ENCODE measurements around the gene PAX8. TPM values are rescaled to one million over a fixed set of nuclear protein-coding genes. Genes with fewer than 3 reads are reported as not detected.

The PAX8 gene
- total and polyA plus RNA-seq, 2 of the 13 experiments (the other 11 are each of a cell fraction or from before 2014, with no cell fraction given) = 1.5 to 8.8 TPM

DNA sequence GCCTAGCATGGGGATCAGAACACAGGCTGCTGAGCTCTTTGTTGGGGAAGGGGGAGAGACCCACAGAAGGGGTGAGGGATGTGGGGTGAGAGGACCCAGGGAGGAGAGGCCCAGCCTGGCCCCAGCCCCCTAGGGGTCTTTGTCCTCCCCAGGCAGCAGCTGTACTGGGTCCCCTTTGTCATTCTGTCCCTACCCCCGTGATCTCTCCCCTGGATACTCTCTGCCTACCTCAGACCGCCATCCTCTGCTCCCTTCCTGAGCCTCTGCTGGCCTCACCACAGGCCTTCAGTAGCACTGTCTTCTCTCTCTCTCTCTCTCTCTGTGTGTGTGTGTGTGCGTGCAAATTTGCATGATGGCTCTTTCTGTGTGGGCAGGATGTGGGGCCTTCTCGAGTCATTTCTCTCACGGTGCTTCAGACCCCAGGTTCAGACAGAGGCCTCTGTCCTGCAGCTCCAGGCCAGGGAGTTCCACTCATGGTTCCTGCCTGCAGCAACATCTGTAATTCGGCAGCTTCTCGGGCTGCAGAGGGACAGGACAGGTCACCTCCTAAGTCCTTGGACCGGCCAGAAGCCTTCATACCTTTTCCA lies 103.6 kb downstream of the PAX8 start (continued):
- TF ChIP-seq, protein P1, sequence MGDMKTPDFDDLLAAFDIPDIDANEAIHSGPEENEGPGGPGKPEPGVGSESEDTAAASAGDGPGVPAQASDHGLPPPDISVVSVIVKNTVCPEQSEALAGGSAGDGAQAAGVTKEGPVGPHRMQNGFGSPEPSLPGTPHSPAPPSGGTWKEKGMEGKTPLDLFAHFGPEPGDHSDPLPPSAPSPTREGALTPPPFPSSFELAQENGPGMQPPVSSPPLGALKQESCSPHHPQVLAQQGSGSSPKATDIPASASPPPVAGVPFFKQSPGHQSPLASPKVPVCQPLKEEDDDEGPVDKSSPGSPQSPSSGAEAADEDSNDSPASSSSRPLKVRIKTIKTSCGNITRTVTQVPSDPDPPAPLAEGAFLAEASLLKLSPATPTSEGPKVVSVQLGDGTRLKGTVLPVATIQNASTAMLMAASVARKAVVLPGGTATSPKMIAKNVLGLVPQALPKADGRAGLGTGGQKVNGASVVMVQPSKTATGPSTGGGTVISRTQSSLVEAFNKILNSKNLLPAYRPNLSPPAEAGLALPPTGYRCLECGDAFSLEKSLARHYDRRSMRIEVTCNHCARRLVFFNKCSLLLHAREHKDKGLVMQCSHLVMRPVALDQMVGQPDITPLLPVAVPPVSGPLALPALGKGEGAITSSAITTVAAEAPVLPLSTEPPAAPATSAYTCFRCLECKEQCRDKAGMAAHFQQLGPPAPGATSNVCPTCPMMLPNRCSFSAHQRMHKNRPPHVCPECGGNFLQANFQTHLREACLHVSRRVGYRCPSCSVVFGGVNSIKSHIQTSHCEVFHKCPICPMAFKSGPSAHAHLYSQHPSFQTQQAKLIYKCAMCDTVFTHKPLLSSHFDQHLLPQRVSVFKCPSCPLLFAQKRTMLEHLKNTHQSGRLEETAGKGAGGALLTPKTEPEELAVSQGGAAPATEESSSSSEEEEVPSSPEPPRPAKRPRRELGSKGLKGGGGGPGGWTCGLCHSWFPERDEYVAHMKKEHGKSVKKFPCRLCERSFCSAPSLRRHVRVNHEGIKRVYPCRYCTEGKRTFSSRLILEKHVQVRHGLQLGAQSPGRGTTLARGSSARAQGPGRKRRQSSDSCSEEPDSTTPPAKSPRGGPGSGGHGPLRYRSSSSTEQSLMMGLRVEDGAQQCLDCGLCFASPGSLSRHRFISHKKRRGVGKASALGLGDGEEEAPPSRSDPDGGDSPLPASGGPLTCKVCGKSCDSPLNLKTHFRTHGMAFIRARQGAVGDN (CRISPR knock-in tag; IDR thresholded peaks at IDR 0.05) = peak; percentile 50
- TF ChIP-seq POLR2A (IDR thresholded peaks at IDR 0.05; ENCODE audit: insufficient read depth in 1 of 2, low read depth in 2 of 2, low read length in 2 of 2) = peak in 1 of 2 experiments; percentile 10; a peak in 1 of 4 replicates
- 0 out of 2 replicates have a peak, but pooled peaks have one; percentile 23 for TF ChIP-seq PAXIP1 (CRISPR knock-in tag; conservative IDR thresholded peaks at IDR 0.05)
- 0 out of 2 replicates have a peak, but pooled peaks have one; percentile 19 for TF ChIP-seq KDM5B (CRISPR knock-in tag; IDR thresholded peaks at IDR 0.05; ENCODE audit: borderline replicate concordance)
- no peak for TF ChIP-seq KMT2B (CRISPR knock-in tag; IDR thresholded peaks at IDR 0.05)
- peak; percentile 13; the same call in 1 of the 2 replicates for TF ChIP-seq ZNF292 (CRISPR knock-in tag; IDR thresholded peaks at IDR 0.05; ENCODE audit: borderline replicate concordance, low read depth)
- no peak for TF ChIP-seq ATF7 (IDR thresholded peaks at IDR 0.05)
- 0 out of 2 replicates have a peak, but pooled peaks have one; percentile 48 for TF ChIP-seq ATF7 (CRISPR knock-in tag; IDR thresholded peaks at IDR 0.05)
- 0 out of 2 replicates have a peak, but pooled peaks have one; percentile 24 for TF ChIP-seq PITX1 (CRISPR knock-in tag; IDR thresholded peaks at IDR 0.05)
- peak; percentile 39; the same call in 1 of the 2 replicates for TF ChIP-seq ZBTB38 (CRISPR knock-in tag; IDR thresholded peaks at IDR 0.05)
- 0 out of 2 replicates have a peak, but pooled peaks have one; percentile 28 for TF ChIP-seq POGZ (CRISPR knock-in tag; IDR thresholded peaks at IDR 0.05)
- no peak for TF ChIP-seq ZBTB21 (CRISPR knock-in tag; IDR thresholded peaks at IDR 0.05)
- TF ChIP-seq ISX (CRISPR knock-in tag; conservative IDR thresholded peaks at IDR 0.05) = no peak
- TF ChIP-seq ZNF20 (CRISPR knock-in tag; IDR thresholded peaks at IDR 0.05) = no peak
- TF ChIP-seq ZNF501 (CRISPR knock-in tag; IDR thresholded peaks at IDR 0.05) = peak; percentile 22; the same call in 1 of the 2 replicates
- TF ChIP-seq ZNF556 (CRISPR knock-in tag; IDR thresholded peaks at IDR 0.05; ENCODE audit: borderline replicate concordance) = peak; percentile 37; the same call in 1 of the 2 replicates
